Small intestine (tissue), 16 donors: Measurements from ENCODE around the gene CDK5RAP1. TPM values are rescaled to one million over a fixed set of nuclear protein-coding genes. Genes with fewer than 3 reads are reported as not detected.

ENCODE experiments used
- DNase-seq, 2 donors: peaks; one replicate each; pipeline versions ENCODE4 v3.0.0 to v3.0.0-alpha.2; 2013
- FAIRE-seq: peaks from 2 replicates; lab custom pipeline; 2012; peaks lifted over from hg19 to GRCh38; lab: Jason Lieb, UNC
- H3K27ac ChIP-seq, 3 donors: one replicate each; pipeline ENCODE4 v1.5.1; 2013; ENCODE audit warnings: low read length in 2 of 3, mild to moderate bottlenecking in 2 of 3, control low read depth in 1 of 3, inconsistent platforms in 1 of 3, low read depth in 1 of 3, moderate library complexity in 1 of 3
- H3K27me3 ChIP-seq, 3 donors: one replicate each; pipeline ENCODE4 v1.6.1; 2013; ENCODE audit warnings: low read length in 3 of 3, inconsistent platforms in 1 of 3; ENCODE audit not compliant: control insufficient read depth in 3 of 3, insufficient read depth in 3 of 3
- H3K36me3 ChIP-seq, 3 donors: one replicate each; pipeline ENCODE4 v1.6.1; 2013; ENCODE audit warnings: low read length in 3 of 3, inconsistent platforms in 1 of 3, low read depth in 1 of 3, mild to moderate bottlenecking in 1 of 3, moderate library complexity in 1 of 3; ENCODE audit not compliant: control insufficient read depth in 3 of 3, insufficient read depth in 2 of 3
- H3K4me1 ChIP-seq, 3 donors: one replicate each; pipeline ENCODE4 v1.6.1; 2013; ENCODE audit warnings: low read length in 2 of 3, inconsistent platforms in 1 of 3, low read depth in 1 of 3, mild to moderate bottlenecking in 1 of 3, moderate library complexity in 1 of 3; ENCODE audit not compliant: control insufficient read depth in 3 of 3, insufficient read depth in 2 of 3
- H3K4me3 ChIP-seq, 3 donors: one replicate each; pipeline ENCODE4 v1.5.1; 2013; ENCODE audit warnings: low read length in 3 of 3, control low read depth in 1 of 3, inconsistent platforms in 1 of 3, low read depth in 1 of 3, mild to moderate bottlenecking in 1 of 3, moderate library complexity in 1 of 3
- H3K9me3 ChIP-seq, 2 donors: one replicate each; pipeline ENCODE4 v1.6.1; 2013; ENCODE audit warnings: low read depth in 1 of 2, low read length in 1 of 2; ENCODE audit not compliant: control insufficient read depth in 2 of 2, insufficient read depth in 1 of 2
- WGBS, 3 donors: extraction: QIAGEN DNeasy Blood & Tissue Kit; methylation state at CpG; one replicate each; pipeline ENCODE4 v1.1.7; 2013; 5-methylcytosine and 5-hydroxymethylcytosine counted together
- long read RNA-seq, 10 donors: transcript quantifications; one replicate each; lab custom pipeline, GENCODE V29; 2026
- polyA plus RNA-seq, 4 donors: library from polyadenylated mRNA; stranded (reverse) in 3 of 4; unstranded in 1 of 4; fragments of 200-250 nt in 3 of 4; fragments of 120-200 nt in 1 of 4; gene quantifications; one replicate each; pipeline versions ENCODE4 v1.2.1 to v1.2.3, GENCODE V29; 2013
- donor health status: healthy with polysubstance abuse.
- donor health status: control.
- donor health status: control.
- donor health status: Bipolar disorder and iron deficiency.
- donor health status: healthy.

Gene CDK5RAP1, protein sequence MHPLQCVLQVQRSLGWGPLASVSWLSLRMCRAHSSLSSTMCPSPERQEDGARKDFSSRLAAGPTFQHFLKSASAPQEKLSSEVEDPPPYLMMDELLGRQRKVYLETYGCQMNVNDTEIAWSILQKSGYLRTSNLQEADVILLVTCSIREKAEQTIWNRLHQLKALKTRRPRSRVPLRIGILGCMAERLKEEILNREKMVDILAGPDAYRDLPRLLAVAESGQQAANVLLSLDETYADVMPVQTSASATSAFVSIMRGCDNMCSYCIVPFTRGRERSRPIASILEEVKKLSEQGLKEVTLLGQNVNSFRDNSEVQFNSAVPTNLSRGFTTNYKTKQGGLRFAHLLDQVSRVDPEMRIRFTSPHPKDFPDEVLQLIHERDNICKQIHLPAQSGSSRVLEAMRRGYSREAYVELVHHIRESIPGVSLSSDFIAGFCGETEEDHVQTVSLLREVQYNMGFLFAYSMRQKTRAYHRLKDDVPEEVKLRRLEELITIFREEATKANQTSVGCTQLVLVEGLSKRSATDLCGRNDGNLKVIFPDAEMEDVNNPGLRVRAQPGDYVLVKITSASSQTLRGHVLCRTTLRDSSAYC
- 10 to 100 TPM; 30.0 to 32.0 (median 30.3) TPM for polyA plus RNA-seq
- long read RNA-seq, donor 1, partial matches to known transcripts = 5 of 6 reads
- long read RNA-seq, donor 1, other reads (novel, unspliced or antisense) = 0 of 6 reads
- long read RNA-seq, donor 2, partial matches to known transcripts = 0 of 3 reads
- long read RNA-seq, donor 2, other reads (novel, unspliced or antisense) = 0 of 3 reads
- long read RNA-seq, donor 3, partial matches to known transcripts = 0 of 2 reads
- long read RNA-seq, donor 3, other reads (novel, unspliced or antisense) = 0 of 2 reads
- long read RNA-seq, donor 4 = 0 reads
- long read RNA-seq, donor 5 = 0 reads
- long read RNA-seq, donor 6 = 0 reads
- long read RNA-seq, donor 7, partial matches to known transcripts = 0 of 3 reads
- long read RNA-seq, donor 7, other reads (novel, unspliced or antisense) = 0 of 3 reads
- long read RNA-seq, donor 8 = 0 reads
- long read RNA-seq, donor 9 = 0 reads
- long read RNA-seq, donor 10, partial matches to known transcripts = 0 of 3 reads
- long read RNA-seq, donor 10, other reads (novel, unspliced or antisense) = 0 of 3 reads

DNA sequence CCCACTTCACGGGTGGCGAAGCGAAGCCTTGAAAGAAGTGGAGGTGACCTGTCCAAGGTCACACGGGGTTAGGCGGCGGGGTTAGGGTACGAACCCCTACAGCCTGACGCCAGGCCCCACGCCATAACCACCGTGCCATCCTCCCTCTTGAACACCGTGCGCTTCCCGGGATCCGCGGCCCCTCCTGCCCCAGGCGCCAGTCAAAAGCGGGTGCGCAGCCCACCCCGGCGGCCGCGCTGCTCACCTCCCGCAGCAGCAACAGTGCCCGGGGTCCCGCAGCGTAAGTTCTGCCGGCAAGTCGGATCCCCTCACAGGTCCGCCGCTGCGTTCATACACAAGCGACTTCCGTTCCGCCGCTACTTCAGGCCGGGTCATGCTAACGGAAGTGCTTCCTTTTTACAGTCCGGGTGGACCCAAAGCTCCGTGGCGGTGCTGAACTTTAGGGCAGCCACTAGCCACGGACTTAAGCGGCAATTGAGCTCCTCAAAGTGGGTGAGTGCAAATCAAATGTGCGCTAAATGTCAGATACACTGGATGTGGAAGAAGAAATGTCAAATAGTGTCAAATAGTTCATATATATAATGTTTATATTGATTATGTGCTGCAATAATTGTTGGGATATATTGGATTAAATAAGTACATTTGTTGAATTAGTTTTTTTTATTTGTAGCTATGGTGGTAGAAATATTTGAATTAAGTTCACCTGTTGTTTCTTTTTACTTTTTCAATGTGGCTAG, at the start of gene CDK5RAP1:
Gene CDK5RAP1 (minus strand): TSS at position 336 of the 737 bp plus-strand sequence. CDS start 4,455 bp downstream, outside the sequence.
- DNase-seq = peak; percentile 88 to 95
- Histone ChIP-seq H3K27me3 (no peaks in the 10 kb centered on the region), H3K36me3 (peaks cover 0 to 5% (median 0%) of the 10 kb centered on the region in 3 donors), H3K4me1 (peaks cover 0 to 3% (median 0%) of the 10 kb centered on the region in 3 donors), H3K9me3 (no peaks in the 10 kb centered on the region), H3K27ac (peak within 1 kb of the TSS in 1 of 3 donors; percentile 50), H3K4me3 (peak within 1 kb of the TSS; percentile 87 to 97 (median 96))
- 0% methylated on average over 39 to 43 of the region's 43 CpGs for WGBS, 3 donors
- FAIRE-seq = no peak

- H3K4me3 ChIP-seq = no peak overlapping the region
- peaks cover 0 to 2% of the 10 kb centered on the region in 2 donors for H3K9me3 ChIP-seq
- H3K27me3 ChIP-seq = no peaks in the 10 kb centered on the region
- no peaks in the 10 kb centered on the region for H3K4me1 ChIP-seq
- FAIRE-seq = no peak
- DNase-seq = no peak
- H3K36me3 ChIP-seq = no peaks in the 10 kb centered on the region
- WGBS, 3 donors = 68 to 71% (median 68%) methylated on average over 4 of the region's 4 CpGs
- H3K27ac ChIP-seq = no peak overlapping the region
Measured at GRCh38 chr20:33450867-33451266, 49.5 kb upstream of the CDK5RAP1 start.

DNA sequence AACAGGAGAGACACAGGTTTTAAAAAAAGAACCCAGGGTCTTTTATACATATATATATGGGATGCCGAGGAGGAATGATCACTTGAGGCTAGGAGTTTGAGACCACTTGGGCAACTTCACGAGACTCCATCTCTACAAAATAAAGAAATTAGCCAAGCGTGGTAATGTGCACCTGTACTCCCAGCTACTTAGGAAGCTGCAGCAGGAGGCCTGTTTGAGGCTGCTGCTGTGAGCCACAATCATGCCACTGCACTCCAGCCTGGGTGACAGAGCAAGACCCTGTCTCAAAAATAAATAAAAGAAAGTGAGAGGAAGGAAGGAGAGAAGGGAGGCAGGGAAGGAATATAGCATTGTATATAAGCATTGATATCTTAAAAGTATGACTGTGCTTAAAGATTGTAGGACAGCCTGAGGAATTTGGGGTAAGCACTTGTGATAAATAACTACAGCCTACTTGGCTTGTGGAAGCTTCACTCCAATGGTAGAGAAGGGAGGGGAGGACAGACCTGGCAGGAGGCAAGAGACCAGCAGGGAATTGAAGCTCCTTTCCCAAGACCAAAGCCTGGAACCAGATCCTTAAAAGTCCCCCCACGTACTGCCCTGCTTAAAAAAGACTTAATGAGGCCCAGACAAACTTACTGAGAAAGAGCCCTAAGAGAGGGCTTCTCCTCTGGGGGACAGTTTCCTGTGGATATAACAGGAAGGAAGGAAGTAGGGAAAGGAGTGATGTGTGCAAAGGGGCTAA, 44.7 kb upstream of the CDK5RAP1 start:
- WGBS, 3 donors = 82 to 94% (median 85%) methylated on average over 4 of the region's 4 CpGs
- no peak for DNase-seq
- Histone ChIP-seq H3K27me3 (no peaks in the 10 kb centered on the region), H3K9me3 (peaks cover 0 to 2% of the 10 kb centered on the region in 2 donors), H3K4me1 (peaks cover 0 to 18% (median 4%) of the 10 kb centered on the region in 3 donors), H3K4me3 (no peak overlapping the region), H3K27ac (no peak overlapping the region), H3K36me3 (no peaks in the 10 kb centered on the region)
- FAIRE-seq = no peak

GRCh38 chr20:33444797-33445560, 43.7 kb upstream of the CDK5RAP1 start:
- H3K36me3 ChIP-seq = no peaks in the 10 kb centered on the region
- 27 to 45% (median 29%) methylated on average over 4 of the region's 4 CpGs for WGBS, 3 donors
- peak overlapping the region in 1 of 3 donors; percentile 12 for H3K27ac ChIP-seq
- peaks cover 0 to 2% of the 10 kb centered on the region in 2 donors for H3K9me3 ChIP-seq
- DNase-seq (peak; percentile 42 to 43), FAIRE-seq (no peak)
- peaks cover 0 to 21% (median 4%) of the 10 kb centered on the region in 3 donors for H3K4me1 ChIP-seq
- no peaks in the 10 kb centered on the region for H3K27me3 ChIP-seq
- peak overlapping the region in 2 of 3 donors; percentile 75 to 80 for H3K4me3 ChIP-seq

DNA sequence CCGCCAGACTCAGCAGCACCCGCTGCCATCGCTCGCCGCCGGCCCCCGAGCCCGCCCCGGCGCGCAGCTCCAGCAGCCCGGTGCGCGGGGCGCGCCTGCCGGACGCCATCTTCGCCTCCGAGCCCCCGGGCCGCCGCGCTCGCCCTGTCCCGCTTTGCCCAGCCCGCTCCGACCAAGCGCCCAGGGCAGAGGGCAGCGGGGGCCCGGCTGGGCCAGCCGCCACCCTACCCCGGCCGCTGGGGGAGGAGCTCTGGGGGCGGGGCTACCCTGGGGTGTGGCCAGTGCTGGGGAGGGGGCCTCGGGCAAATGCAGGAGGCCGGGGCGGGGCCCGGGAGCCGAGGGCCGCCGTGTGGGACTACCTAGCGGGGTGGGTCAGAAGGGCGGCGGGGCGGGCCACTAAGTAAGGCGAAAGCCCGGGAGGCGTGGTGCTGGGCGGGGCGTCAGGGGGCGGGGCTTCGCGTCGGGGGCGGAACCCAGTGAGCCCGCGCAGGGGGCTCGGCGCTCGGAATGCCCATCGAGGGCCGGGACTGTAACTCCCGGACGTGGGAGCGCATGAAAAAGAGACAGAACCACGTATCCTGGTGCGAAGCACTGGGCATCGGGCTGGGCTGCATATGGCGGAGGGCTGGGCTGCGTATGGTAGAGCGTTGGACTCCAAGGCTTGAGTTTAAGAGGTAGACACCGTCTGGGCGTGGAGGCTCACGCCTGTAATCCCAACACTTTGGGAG, 42.4 kb upstream of the CDK5RAP1 start, which contains the start of gene SNTA1:
Gene SNTA1 (minus strand): TSS at position 252 of the 728 bp plus-strand sequence. CDS start 143 bp downstream, at position 109.
- peaks cover 0 to 21% (median 4%) of the 10 kb centered on the region in 3 donors for H3K4me1 ChIP-seq
- no peaks in the 10 kb centered on the region for H3K27me3 ChIP-seq
- H3K36me3 ChIP-seq = peaks cover 0 to 2% (median 0%) of the 10 kb centered on the region in 3 donors
- peak within 1 kb of the TSS; percentile 78 to 92 (median 85) for H3K27ac ChIP-seq
- peaks cover 0 to 2% of the 10 kb centered on the region in 2 donors for H3K9me3 ChIP-seq
- peak within 1 kb of the TSS; percentile 65 to 80 (median 75) for H3K4me3 ChIP-seq
- 0 to 1% (median 1%) methylated on average over 38 to 75 of the region's 75 CpGs for WGBS, 3 donors
- peak; percentile 93 to 94 for DNase-seq
- no peak for FAIRE-seq

DNA sequence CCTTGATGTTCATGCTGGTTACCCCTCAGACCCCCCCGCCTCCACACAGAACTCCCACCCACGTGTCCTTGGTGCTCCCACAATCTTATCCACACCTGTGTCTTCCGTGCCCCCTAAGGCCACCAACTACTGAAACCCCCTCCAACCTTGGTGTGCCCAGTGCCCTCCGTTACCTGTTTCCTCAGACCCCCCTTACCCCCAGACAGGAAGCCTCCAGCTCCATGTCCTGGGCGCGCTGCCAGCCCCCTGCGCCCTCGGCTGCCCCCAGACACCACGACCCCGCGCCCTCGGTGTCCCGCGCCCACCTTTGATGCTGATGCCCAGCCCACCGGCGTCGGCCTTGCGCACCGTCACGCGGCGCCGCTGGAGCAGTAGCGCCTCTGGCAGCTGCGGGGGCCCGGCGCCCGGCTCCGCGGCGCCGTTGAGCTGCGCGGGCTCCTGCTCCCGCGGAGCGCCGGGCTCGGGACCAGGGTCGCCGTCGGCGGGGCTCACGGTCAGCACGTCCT, 41.7 kb upstream of the CDK5RAP1 start:
- DNase-seq (no peak), FAIRE-seq (no peak)
- no peaks in the 10 kb centered on the region for H3K27me3 ChIP-seq
- peak overlapping the region; percentile 43 to 80 (median 65) for H3K4me3 ChIP-seq
- H3K27ac ChIP-seq = peak overlapping the region in 2 of 3 donors; percentile 72 to 78
- H3K36me3 ChIP-seq = peaks cover 0 to 7% (median 0%) of the 10 kb centered on the region in 3 donors
- no peaks in the 10 kb centered on the region for H3K9me3 ChIP-seq
- peaks cover 0 to 21% (median 4%) of the 10 kb centered on the region in 3 donors for H3K4me1 ChIP-seq
- 2 to 3% (median 2%) methylated on average over 34 to 45 of the region's 45 CpGs for WGBS, 3 donors
